Adrenal gland (tissue), 12 donors: Measurements from ENCODE around the gene EFCC1. TPM values are rescaled to one million over a fixed set of nuclear protein-coding genes. Genes with fewer than 3 reads are reported as not detected.

Source experiments
- DNase-seq, 7 donors: peaks; one replicate each; pipeline ENCODE4 v3.0.0-alpha.2; 2019 to 2020
- H3K27ac ChIP-seq, 5 donors: fragments of 200-600 bp; sonication (generic) in 4 of 5; 1 replicate in 3 of 5; 2 replicates in 2 of 5; pipeline versions ENCODE4 v1.5.1 to v1.8.0; 2016 to 2020; ENCODE audit warnings: mild to moderate bottlenecking in 1 of 5
- H3K27me3 ChIP-seq: fragments of 200-600 bp; 2 replicates; pipeline ENCODE4 v1.8.0; 2021
- H3K36me3 ChIP-seq, 2 donors: fragments of 200-600 bp; replicated peaks in 1 of 2; 1 replicate in 1 of 2; 2 replicates in 1 of 2; pipeline versions ENCODE4 v1.5.1 to v1.8.0; 2018 to 2022
- H3K4me1 ChIP-seq, 2 donors: fragments of 200-600 bp; replicated peaks in 1 of 2; 1 replicate in 1 of 2; 2 replicates in 1 of 2; pipeline versions ENCODE4 v1.5.1 to v1.8.0; 2018 to 2021
- H3K4me3 ChIP-seq, 4 donors: fragments of 200-600 bp; sonication (generic) in 3 of 4; one replicate each; pipeline ENCODE4 v1.5.1; 2016 to 2018
- H3K9me3 ChIP-seq, 3 donors: fragments of 200-600 bp; sonication (generic) in 1 of 3; replicated peaks in 1 of 3; 1 replicate in 2 of 3; 2 replicates in 1 of 3; pipeline versions ENCODE4 v1.5.1 to v1.8.0; 2016 to 2021
- POLR2A ChIP-seq, 2 donors: fragments of 450-650 bp; IDR thresholded peaks; one replicate each; pipeline ENCODE4 v1.6.1; 2017; ENCODE audit warnings: antibody characterized with exemption in 2 of 2, mild to moderate bottlenecking in 2 of 2, moderate library complexity in 1 of 2
- WGBS, 4 donors: extraction: QIAGEN DNeasy Blood & Tissue Kit in 2 of 4; methylation state at CpG; one replicate each; pipeline versions ENCODE4 v1.1.5 to v1.1.7; 2013 to 2017; 5-methylcytosine and 5-hydroxymethylcytosine counted together
- intact Hi-C, 2 donors: fragments of 100-400 bp; cut with DNase I; formaldehyde crosslinking; loops; one replicate each; pipeline versions ENCODE4 v1.14.1 to v1.15.0; 2022 to 2023
- polyA plus RNA-seq, 3 donors: library from polyadenylated mRNA; stranded (reverse); fragments of 200-250 nt in 2 of 3; fragments of 350-450 nt in 1 of 3; fragmentation: Illumina TruSeq in 1 of 3; extraction: RNeasy Lipid Tissue Mini Kit (QIAGEN cat#74804) in 1 of 3; gene quantifications; one replicate each; pipeline ENCODE4 v1.2.3, GENCODE V29; 2013 to 2014
- total RNA-seq, 9 donors: library from RNA; depleted of rRNA in 4 of 9; stranded (reverse); fragments of >200 nt in 4 of 9; fragments of 120-200 nt in 1 of 9; fragmentation: NEBNext Ultra II Directional in 1 of 9; extraction: Animal tissue kit (Norgen Biotek cat#: 25700) in 1 of 9; gene quantifications; one replicate each; pipeline versions ENCODE4 v1.1.0 to v1.2.4, GENCODE V29; 2013 to 2023
- TF ChIP-seq, protein P1 (sequence below), 6 experiments: fragments of 450-650 bp in 4 of 6; fragments of 200-600 bp in 2 of 6; sonication (generic) in 1 of 6; IDR thresholded peaks; 1 replicate in 5 of 6; 2 replicates in 1 of 6; pipeline versions ENCODE4 v1.5.1 to v1.8.0; 2016 to 2021; ENCODE audit warnings: antibody characterized with exemption in 6 of 6, mild to moderate bottlenecking in 2 of 6, moderate library complexity in 1 of 6
- donor health status: healthy with polysubstance abuse.
- donor health status: Bipolar disorder and iron deficiency.
- donor health status: DM: yes; HTN: yes; CAD: no.
- donor health status: DM: no; HTN: no; CAD: no.
- donor health status: DM: no; HTN: no; CAD: no.
- donor health status: DM: yes; HTN: yes; CAD: no.

EFCC1 gene
- total and polyA plus RNA-seq, 12 donors: 0.46 to 6.0 (median 1.8) TPM

DNA sequence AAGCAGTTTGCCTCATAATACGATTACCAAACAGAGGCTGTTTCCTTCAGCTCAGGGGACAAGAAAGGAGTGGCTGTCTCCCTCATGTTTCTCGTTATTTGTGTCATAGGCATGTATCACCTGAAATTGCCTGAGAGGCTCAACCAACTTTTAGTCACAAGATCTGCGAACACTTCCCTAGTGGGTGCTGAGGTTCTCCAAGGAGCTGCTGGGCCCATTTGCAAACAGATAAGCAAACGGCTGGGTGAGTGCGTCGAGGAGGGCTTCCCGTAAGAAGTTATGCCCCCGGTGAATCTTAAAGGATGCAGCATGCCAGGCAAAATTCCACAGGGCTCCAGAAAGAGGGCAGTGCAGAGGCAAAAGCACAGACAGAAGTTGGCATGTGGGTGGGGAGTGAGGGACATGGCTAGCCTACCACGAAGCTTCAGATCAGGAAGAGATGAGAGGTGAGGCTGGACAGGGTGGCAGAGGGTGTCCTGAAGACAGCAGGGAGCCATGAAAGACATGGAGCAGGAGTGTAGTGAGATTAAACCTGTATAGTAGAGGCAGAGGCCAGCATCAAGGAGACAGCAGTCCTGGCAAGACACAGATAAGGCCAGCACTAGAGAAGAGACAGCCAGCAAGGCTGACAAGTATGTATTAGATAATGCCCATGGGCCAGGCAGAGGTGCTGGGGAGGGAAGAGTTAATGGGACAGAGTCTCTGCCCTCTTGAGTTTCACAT is 55.5 kb downstream of the EFCC1 start:
- no peak for DNase-seq
- 66 to 76% (median 74%) methylated on average over 9 of the region's 9 CpGs for WGBS, 4 donors
- no peak overlapping the region for H3K4me3 ChIP-seq
- H3K9me3 ChIP-seq: no peaks in the 10 kb centered on the region
- no peaks in the 10 kb centered on the region for H3K36me3 ChIP-seq
- H3K27ac ChIP-seq: no peak overlapping the region
- TF ChIP-seq, protein P1, sequence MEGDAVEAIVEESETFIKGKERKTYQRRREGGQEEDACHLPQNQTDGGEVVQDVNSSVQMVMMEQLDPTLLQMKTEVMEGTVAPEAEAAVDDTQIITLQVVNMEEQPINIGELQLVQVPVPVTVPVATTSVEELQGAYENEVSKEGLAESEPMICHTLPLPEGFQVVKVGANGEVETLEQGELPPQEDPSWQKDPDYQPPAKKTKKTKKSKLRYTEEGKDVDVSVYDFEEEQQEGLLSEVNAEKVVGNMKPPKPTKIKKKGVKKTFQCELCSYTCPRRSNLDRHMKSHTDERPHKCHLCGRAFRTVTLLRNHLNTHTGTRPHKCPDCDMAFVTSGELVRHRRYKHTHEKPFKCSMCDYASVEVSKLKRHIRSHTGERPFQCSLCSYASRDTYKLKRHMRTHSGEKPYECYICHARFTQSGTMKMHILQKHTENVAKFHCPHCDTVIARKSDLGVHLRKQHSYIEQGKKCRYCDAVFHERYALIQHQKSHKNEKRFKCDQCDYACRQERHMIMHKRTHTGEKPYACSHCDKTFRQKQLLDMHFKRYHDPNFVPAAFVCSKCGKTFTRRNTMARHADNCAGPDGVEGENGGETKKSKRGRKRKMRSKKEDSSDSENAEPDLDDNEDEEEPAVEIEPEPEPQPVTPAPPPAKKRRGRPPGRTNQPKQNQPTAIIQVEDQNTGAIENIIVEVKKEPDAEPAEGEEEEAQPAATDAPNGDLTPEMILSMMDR (IDR thresholded peaks at IDR 0.05): no peak
- no peak for TF ChIP-seq POLR2A (IDR thresholded peaks at IDR 0.05)
- intact Hi-C loops: loop anchor here (10.0 kb wide), 2 partner anchors 188 to 198 kb away; partner anchors contain the start of gene COPG1 (in 1 of the 2)
- H3K4me1 ChIP-seq: peaks cover 0 to 4% of the 10 kb centered on the region in 2 donors
- H3K27me3 ChIP-seq: no peaks in the 10 kb centered on the region

- Histone ChIP-seq H3K4me1 (peaks cover 0 to 4% of the 10 kb centered on the region in 2 donors), H3K4me3 (no peak overlapping the region), H3K36me3 (no peaks in the 10 kb centered on the region), H3K9me3 (no peaks in the 10 kb centered on the region), H3K27me3 (no peaks in the 10 kb centered on the region), H3K27ac (no peak overlapping the region)
- DNase-seq: no peak
- no peak for TF ChIP-seq POLR2A (IDR thresholded peaks at IDR 0.05)
- intact Hi-C loops: loop anchor here (10.0 kb wide), 2 partner anchors 188 to 198 kb away; partner anchors contain the start of gene COPG1 (in 1 of the 2)
- WGBS, 4 donors: 91 to 98% (median 92%) methylated on average over 4 of the region's 4 CpGs
These were observed 56.1 kb downstream of the EFCC1 start for GRCh38 chr3:129057249-129057648.

DNA sequence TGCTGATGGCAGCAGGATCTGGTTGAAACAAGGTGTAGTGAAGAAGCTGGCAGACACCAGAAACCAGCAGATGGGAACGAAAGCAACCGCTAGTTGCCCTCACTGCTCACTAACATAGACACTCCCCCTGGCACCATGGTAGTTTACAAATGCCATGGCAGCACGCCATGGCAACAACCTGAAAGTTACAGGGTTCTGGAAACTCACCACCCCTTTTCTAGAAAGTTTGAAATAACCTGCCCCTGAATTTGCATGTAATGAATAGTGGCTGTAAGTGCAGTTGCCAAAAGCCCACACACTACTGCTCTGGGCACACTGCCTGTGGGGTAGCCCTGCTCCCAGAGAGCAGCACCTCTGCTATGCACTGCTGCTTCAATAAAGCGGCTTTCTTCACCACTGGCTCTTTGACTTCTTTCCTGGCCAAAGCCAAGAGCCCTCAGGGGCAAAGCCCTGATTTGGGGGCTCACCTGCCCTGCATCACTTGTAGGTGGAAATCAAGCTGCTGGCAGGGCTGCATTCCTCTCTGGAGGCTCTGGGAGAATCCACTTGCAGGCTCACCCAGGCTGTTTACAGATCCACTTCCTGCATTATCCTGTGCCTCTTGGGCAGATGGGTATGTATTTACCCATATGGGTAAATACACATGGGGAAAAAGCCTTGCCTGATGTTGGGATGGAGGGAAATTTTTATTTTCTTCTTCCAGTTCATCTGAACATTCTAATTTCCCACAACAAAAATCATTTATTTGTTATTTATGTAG is 57.5 kb downstream of the EFCC1 start:
- H3K27ac ChIP-seq: no peak overlapping the region
- H3K4me3 ChIP-seq: no peak overlapping the region
- no peaks in the 10 kb centered on the region for H3K36me3 ChIP-seq
- no peaks in the 10 kb centered on the region for H3K4me1 ChIP-seq
- intact Hi-C loops: loop anchor here (10.0 kb wide), 2 partner anchors 186 to 196 kb away; partner anchors contain the start of gene COPG1 (in 1 of the 2)
- 40 to 60% (median 55%) methylated on average over 4 of the region's 4 CpGs for WGBS, 4 donors
- DNase-seq: peak in 3 of 7 donors; percentile 37 to 43 (median 39)
- no peak for TF ChIP-seq POLR2A (IDR thresholded peaks at IDR 0.05)
- TF ChIP-seq, protein P1 (IDR thresholded peaks at IDR 0.05): no peak
- no peaks in the 10 kb centered on the region for H3K9me3 ChIP-seq
- no peaks in the 10 kb centered on the region for H3K27me3 ChIP-seq

- DNase-seq: no peak
- intact Hi-C loops: loop anchor here (10.0 kb wide), 2 partner anchors 185 to 195 kb away; partner anchors contain the start of gene COPG1 (in 1 of the 2)
- 76 to 87% (median 79%) methylated on average over 10 to 11 of the region's 11 CpGs for WGBS, 4 donors
These were observed 58.3 kb downstream of the EFCC1 start for GRCh38 chr3:129059311-129059958.

More at GRCh38 chr3:129059311-129059958, 58.3 kb downstream of the EFCC1 start:
- no peaks in the 10 kb centered on the region for H3K27me3 ChIP-seq
- no peak overlapping the region for H3K4me3 ChIP-seq
- no peak for TF ChIP-seq POLR2A (IDR thresholded peaks at IDR 0.05)
- TF ChIP-seq, protein P1 (IDR thresholded peaks at IDR 0.05): no peak
- no peak overlapping the region for H3K27ac ChIP-seq
- H3K36me3 ChIP-seq: no peaks in the 10 kb centered on the region
- no peaks in the 10 kb centered on the region for H3K9me3 ChIP-seq
- H3K4me1 ChIP-seq: no peaks in the 10 kb centered on the region
